HCT116 (cell line): ENCODE results near the gene ANKHD1.

Source experiments
- EZH2 ChIP-seq: fragments of 200-600 bp; sonication (generic); IDR thresholded peaks from 2 replicates; pipeline ENCODE4 v1.6.1; 2017; ENCODE audit warnings: antibody characterized with exemption, mixed run types
- EZH2phosphoT487 ChIP-seq: fragments of 200-600 bp; IDR thresholded peaks from 2 replicates; pipeline ENCODE4 v1.6.1; 2018; ENCODE audit warnings: antibody characterized with exemption, borderline replicate concordance
- JUND ChIP-seq: IDR thresholded peaks from 2 replicates; pipeline ENCODE4 v1.6.1; 2012
- POLR2A ChIP-seq: IDR thresholded peaks from 2 replicates; pipeline ENCODE4 v1.7.0; 2011; ENCODE audit warnings: borderline replicate concordance; ENCODE audit not compliant: insufficient read depth, insufficient read length; ENCODE audit errors: extremely low read depth
- POLR2AphosphoS5 ChIP-seq: IDR thresholded peaks from 2 replicates; pipeline ENCODE4 v1.6.1; 2011; ENCODE audit warnings: mild to moderate bottlenecking, low read depth, low read length, moderate library complexity
- RAD21 ChIP-seq: IDR thresholded peaks from 2 replicates; pipeline ENCODE4 v1.6.1; 2012; ENCODE audit warnings: low read depth, mild to moderate bottlenecking
- SIN3A ChIP-seq: IDR thresholded peaks from 2 replicates; pipeline ENCODE4 v1.6.1; 2012; ENCODE audit warnings: low read depth
- SP1 ChIP-seq: IDR thresholded peaks from 2 replicates; pipeline ENCODE4 v1.6.1; 2012; ENCODE audit warnings: low read depth
- TCF7L2 ChIP-seq: IDR thresholded peaks from 2 replicates; pipeline ENCODE4 v1.7.0; 2011; ENCODE audit warnings: borderline replicate concordance, inconsistent platforms; ENCODE audit not compliant: insufficient read depth, insufficient read length; ENCODE audit errors: extremely low read depth
- YY1 ChIP-seq: IDR thresholded peaks from 2 replicates; pipeline ENCODE4 v1.6.1; 2011; ENCODE audit warnings: low read length, low read depth, moderate library complexity, mild to moderate bottlenecking; ENCODE audit not compliant: insufficient replicate concordance; ENCODE audit errors: extremely low read depth
- ZFX ChIP-seq: fragments of 450-650 bp; IDR thresholded peaks from 2 replicates; pipeline ENCODE4 v1.6.1; 2017
- TF ChIP-seq, protein P1 (sequence below), 3 experiments: fragments of 200-600 bp in 1 of 3; sonication (generic) in 1 of 3; IDR thresholded peaks in 2 of 3; conservative IDR thresholded peaks in 1 of 3; 2 replicates each; pipeline ENCODE4 v1.5.1; 2012 to 2017; ENCODE audit warnings: low read depth in 2 of 3, low read length in 2 of 3, antibody characterized with exemption in 1 of 3, borderline replicate concordance in 1 of 3, control low read depth in 1 of 3, mild to moderate bottlenecking in 1 of 3, mixed read lengths in 1 of 3, mixed run types in 1 of 3, moderate library complexity in 1 of 3; ENCODE audit not compliant: insufficient read depth in 1 of 3
- TF ChIP-seq, protein P2 (sequence below): IDR thresholded peaks from 2 replicates; pipeline ENCODE4 v1.6.1; 2012
- TF ChIP-seq, protein P3 (sequence below): IDR thresholded peaks from 2 replicates; pipeline ENCODE4 v1.6.1; 2012; ENCODE audit warnings: low read depth

DNA sequence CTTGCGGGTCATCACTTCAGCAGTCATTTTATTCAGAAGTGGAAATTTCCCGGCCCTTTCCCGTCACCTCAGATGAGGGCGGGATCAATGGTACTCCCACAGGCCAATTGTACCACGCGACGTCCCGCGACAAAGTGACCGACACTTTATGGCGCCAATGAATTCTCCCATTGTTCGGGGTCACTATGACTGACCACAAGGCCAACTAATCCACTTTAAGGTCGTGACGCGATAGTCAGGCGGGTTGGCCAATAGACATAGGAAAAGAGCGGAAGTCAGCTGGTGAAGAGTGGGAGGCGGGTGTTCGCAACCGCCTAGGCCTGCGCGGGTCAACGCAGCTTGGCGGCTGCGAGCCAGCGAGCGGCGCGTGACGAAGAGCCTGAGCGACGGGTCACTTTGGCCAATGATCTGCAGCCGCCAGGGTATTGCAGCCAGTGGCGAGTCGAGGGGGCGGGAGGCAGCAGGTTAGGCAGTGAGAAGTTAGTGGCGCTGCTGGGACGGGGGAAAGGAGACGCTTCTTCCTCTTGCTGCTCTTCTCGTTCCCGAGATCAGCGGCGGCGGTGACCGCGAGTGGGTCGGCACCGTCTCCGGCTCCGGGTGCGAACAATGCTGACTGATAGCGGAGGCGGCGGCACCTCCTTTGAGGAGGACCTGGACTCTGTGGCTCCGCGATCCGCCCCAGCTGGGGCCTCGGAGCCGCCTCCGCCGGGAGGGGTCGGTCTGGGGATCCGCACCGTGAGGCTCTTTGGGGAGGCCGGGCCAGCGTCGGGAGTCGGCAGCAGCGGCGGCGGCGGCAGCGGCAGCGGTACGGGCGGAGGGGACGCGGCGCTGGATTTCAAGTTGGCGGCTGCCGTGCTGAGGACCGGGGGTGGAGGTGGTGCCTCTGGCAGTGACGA is at the start of gene ANKHD1:
- TF ChIP-seq EZH2: no peak
- TF ChIP-seq, protein P1, sequence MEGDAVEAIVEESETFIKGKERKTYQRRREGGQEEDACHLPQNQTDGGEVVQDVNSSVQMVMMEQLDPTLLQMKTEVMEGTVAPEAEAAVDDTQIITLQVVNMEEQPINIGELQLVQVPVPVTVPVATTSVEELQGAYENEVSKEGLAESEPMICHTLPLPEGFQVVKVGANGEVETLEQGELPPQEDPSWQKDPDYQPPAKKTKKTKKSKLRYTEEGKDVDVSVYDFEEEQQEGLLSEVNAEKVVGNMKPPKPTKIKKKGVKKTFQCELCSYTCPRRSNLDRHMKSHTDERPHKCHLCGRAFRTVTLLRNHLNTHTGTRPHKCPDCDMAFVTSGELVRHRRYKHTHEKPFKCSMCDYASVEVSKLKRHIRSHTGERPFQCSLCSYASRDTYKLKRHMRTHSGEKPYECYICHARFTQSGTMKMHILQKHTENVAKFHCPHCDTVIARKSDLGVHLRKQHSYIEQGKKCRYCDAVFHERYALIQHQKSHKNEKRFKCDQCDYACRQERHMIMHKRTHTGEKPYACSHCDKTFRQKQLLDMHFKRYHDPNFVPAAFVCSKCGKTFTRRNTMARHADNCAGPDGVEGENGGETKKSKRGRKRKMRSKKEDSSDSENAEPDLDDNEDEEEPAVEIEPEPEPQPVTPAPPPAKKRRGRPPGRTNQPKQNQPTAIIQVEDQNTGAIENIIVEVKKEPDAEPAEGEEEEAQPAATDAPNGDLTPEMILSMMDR (IDR thresholded peaks at IDR 0.05 in 2 of 3, conservative IDR thresholded peaks at IDR 0.05 in 1 of 3; ENCODE audit: borderline replicate concordance in 1 of 3, insufficient read depth in 1 of 3, low read depth in 2 of 3, low read length in 2 of 3): no peak
- peak; percentile 40 for TF ChIP-seq POLR2A
- no peak for TF ChIP-seq SP1
- TF ChIP-seq JUND: no peak
- TF ChIP-seq, protein P2, sequence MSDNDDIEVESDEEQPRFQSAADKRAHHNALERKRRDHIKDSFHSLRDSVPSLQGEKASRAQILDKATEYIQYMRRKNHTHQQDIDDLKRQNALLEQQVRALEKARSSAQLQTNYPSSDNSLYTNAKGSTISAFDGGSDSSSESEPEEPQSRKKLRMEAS: no peak
- no peak for TF ChIP-seq EZH2phosphoT487
- TF ChIP-seq SIN3A: no peak
- TF ChIP-seq YY1: peak; percentile 9
- peak; percentile 94 for TF ChIP-seq POLR2AphosphoS5
- TF ChIP-seq, protein P3, sequence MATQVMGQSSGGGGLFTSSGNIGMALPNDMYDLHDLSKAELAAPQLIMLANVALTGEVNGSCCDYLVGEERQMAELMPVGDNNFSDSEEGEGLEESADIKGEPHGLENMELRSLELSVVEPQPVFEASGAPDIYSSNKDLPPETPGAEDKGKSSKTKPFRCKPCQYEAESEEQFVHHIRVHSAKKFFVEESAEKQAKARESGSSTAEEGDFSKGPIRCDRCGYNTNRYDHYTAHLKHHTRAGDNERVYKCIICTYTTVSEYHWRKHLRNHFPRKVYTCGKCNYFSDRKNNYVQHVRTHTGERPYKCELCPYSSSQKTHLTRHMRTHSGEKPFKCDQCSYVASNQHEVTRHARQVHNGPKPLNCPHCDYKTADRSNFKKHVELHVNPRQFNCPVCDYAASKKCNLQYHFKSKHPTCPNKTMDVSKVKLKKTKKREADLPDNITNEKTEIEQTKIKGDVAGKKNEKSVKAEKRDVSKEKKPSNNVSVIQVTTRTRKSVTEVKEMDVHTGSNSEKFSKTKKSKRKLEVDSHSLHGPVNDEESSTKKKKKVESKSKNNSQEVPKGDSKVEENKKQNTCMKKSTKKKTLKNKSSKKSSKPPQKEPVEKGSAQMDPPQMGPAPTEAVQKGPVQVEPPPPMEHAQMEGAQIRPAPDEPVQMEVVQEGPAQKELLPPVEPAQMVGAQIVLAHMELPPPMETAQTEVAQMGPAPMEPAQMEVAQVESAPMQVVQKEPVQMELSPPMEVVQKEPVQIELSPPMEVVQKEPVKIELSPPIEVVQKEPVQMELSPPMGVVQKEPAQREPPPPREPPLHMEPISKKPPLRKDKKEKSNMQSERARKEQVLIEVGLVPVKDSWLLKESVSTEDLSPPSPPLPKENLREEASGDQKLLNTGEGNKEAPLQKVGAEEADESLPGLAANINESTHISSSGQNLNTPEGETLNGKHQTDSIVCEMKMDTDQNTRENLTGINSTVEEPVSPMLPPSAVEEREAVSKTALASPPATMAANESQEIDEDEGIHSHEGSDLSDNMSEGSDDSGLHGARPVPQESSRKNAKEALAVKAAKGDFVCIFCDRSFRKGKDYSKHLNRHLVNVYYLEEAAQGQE: no peak
- peak; percentile 61 for TF ChIP-seq TCF7L2
- no peak; the same call in 1 of the 2 replicates for TF ChIP-seq ZFX
- TF ChIP-seq RAD21: no peak
